ENCODE measurements around the gene PHF23.
"Not testable (repeated sequence)": the region's sequence is repeated elsewhere in the genome, so short reads cannot be mapped to it uniquely, and the experiment has no call there.

PHF23 gene

GRCh38 chr17:7249830-7250229 is 10.6 kb upstream of the PHF23 start:
- H3K27ac ChIP-seq: no peak overlapping the region; the same call in 1 of the 2 replicates

GRCh38 chr17:7249214-7249613 is 10.0 kb upstream of the PHF23 start:
- DNase-seq: no peak
- Histone ChIP-seq H3K36me3 (peaks cover 46% of the 10 kb centered on the region), H3K4me3 (ENCODE audit: low read depth, low read length) (no peak overlapping the region), H3K27me3 (ENCODE audit: insufficient read depth, low read depth, severe bottlenecking) (no peaks in the 10 kb centered on the region), H3K9me3 (ENCODE audit: severe bottlenecking) (no peaks in the 10 kb centered on the region), H3K27ac (no peak overlapping the region)
- TF ChIP-seq CTCF (IDR thresholded peaks at IDR 0.05; ENCODE audit: low read depth, low read length): no peak

More at GRCh38 chr17:7249830-7250229, 10.6 kb upstream of the PHF23 start:
- Histone ChIP-seq H3K36me3 (peaks cover 46% of the 10 kb centered on the region), H3K9me3 (ENCODE audit: severe bottlenecking) (no peaks in the 10 kb centered on the region), H3K4me3 (ENCODE audit: low read depth, low read length) (no peak overlapping the region), H3K27me3 (ENCODE audit: insufficient read depth, low read depth, severe bottlenecking) (no peaks in the 10 kb centered on the region)
- TF ChIP-seq CTCF (IDR thresholded peaks at IDR 0.05; ENCODE audit: low read depth, low read length): no peak
- no peak for DNase-seq

- H3K27me3 ChIP-seq (ENCODE audit: insufficient read depth, low read depth, severe bottlenecking): no peaks in the 10 kb centered on the region
- DNase-seq: no peak
- H3K36me3 ChIP-seq: peaks cover 46% of the 10 kb centered on the region
- H3K9me3 ChIP-seq (ENCODE audit: severe bottlenecking): no peaks in the 10 kb centered on the region
- H3K4me3 ChIP-seq (ENCODE audit: low read depth, low read length): no peak overlapping the region
- no peak overlapping the region for H3K27ac ChIP-seq
- no peak for TF ChIP-seq CTCF (IDR thresholded peaks at IDR 0.05; ENCODE audit: low read depth, low read length)
These were observed 9.5 kb upstream of the PHF23 start for GRCh38 chr17:7248796-7249195.

- no peak for TF ChIP-seq CTCF (IDR thresholded peaks at IDR 0.05; ENCODE audit: low read depth, low read length)
- H3K4me3 ChIP-seq (ENCODE audit: low read depth, low read length): no peak overlapping the region
- H3K36me3 ChIP-seq: peaks cover 52% of the 10 kb centered on the region
- H3K27me3 ChIP-seq (ENCODE audit: insufficient read depth, low read depth, severe bottlenecking): no peaks in the 10 kb centered on the region
- H3K9me3 ChIP-seq (ENCODE audit: severe bottlenecking): no peaks in the 10 kb centered on the region
- H3K27ac ChIP-seq: no peak overlapping the region
- DNase-seq: no peak
These were observed 7.5 kb upstream of the PHF23 start for GRCh38 chr17:7246779-7247178.

- peak overlapping the region; percentile 99 for H3K27ac ChIP-seq
- H3K9me3 ChIP-seq (ENCODE audit: severe bottlenecking); DNase-seq; H3K4me3 ChIP-seq (ENCODE audit: low read depth, low read length); H3K27me3 ChIP-seq (ENCODE audit: insufficient read depth, low read depth, severe bottlenecking): not testable (repeated sequence)
- H3K36me3 ChIP-seq: peaks cover 70% of the 10 kb centered on the region
These were observed 4.6 kb upstream of the PHF23 start for GRCh38 chr17:7243838-7244237.

GRCh38 chr17:7243453-7243729 is 4.1 kb upstream of the PHF23 start:
- TF ChIP-seq CTCF (IDR thresholded peaks at IDR 0.05; ENCODE audit: low read depth, low read length): no peak
- Histone ChIP-seq H3K27ac (peak overlapping the region; percentile 99), H3K9me3 (ENCODE audit: severe bottlenecking) (no peaks in the 10 kb centered on the region), H3K36me3 (peaks cover 71% of the 10 kb centered on the region), H3K4me3 (ENCODE audit: low read depth, low read length) (peak overlapping the region; percentile 90), H3K27me3 (ENCODE audit: insufficient read depth, low read depth, severe bottlenecking) (no peaks in the 10 kb centered on the region)
- no peak for DNase-seq

Measured in WERI-Rb-1 (cell line).